Lower leg skin (tissue), 3 donors: ENCODE measurements around the gene SULT1C3.

Source experiments
- CTCF ChIP-seq, 3 donors: fragments of 450-650 bp; IDR thresholded peaks; one replicate each; pipeline ENCODE4 v1.5.1; 2016; ENCODE audit warnings: antibody characterized with exemption in 3 of 3, mild to moderate bottlenecking in 3 of 3, moderate library complexity in 2 of 3
- POLR2A ChIP-seq, 2 donors: fragments of 450-650 bp; IDR thresholded peaks; one replicate each; pipeline ENCODE4 v1.6.1; 2016 to 2017; ENCODE audit warnings: antibody characterized with exemption in 2 of 2, mild to moderate bottlenecking in 1 of 2, moderate library complexity in 1 of 2

GRCh38 chr2:108280466-108280865 lies 40.7 kb downstream of the SULT1C3 start:
- TF ChIP-seq CTCF (IDR thresholded peaks at IDR 0.05) (no peak), POLR2A (IDR thresholded peaks at IDR 0.05) (no peak)
